Psoas muscle (tissue), 8 donors: ENCODE measurements around the gene ZNF341. TPM values are rescaled to one million over a fixed set of nuclear protein-coding genes. Genes with fewer than 3 reads are reported as not detected.

ENCODE experiments used
- ATAC-seq, 4 donors: fragments of 200-7000 bp; cut with Tn5 transposase; one replicate each; pipeline ENCODE4 v1.9.1; 2020; ENCODE audit warnings: moderate library complexity in 3 of 4, mild to moderate bottlenecking in 2 of 4
- DNase-seq, 2 donors: peaks; one replicate each; pipeline ENCODE4 v3.0.0-alpha.2; 2020
- H3K27ac ChIP-seq: fragments of 200-600 bp; one replicate; pipeline ENCODE4 v1.8.0; 2022
- H3K27me3 ChIP-seq, 3 donors: fragments of 200-600 bp in 1 of 3; one replicate each; pipeline versions ENCODE4 v1.6.1 to v1.8.0; 2013 to 2022; ENCODE audit warnings: low read length in 2 of 3, mild to moderate bottlenecking in 2 of 3, moderate library complexity in 1 of 3; ENCODE audit not compliant: insufficient read depth in 3 of 3
- H3K36me3 ChIP-seq, 2 donors: fragments of 200-600 bp in 1 of 2; one replicate each; pipeline versions ENCODE4 v1.6.1 to v1.8.0; 2013 to 2022; ENCODE audit warnings: low read depth in 1 of 2, mild to moderate bottlenecking in 1 of 2, moderate library complexity in 1 of 2; ENCODE audit not compliant: insufficient read depth in 1 of 2
- H3K4me1 ChIP-seq: fragments of 200-600 bp; one replicate; pipeline ENCODE4 v1.8.0; 2022
- H3K4me3 ChIP-seq: fragments of 200-600 bp; one replicate; pipeline ENCODE4 v1.8.0; 2022; ENCODE audit warnings: mild to moderate bottlenecking
- H3K9me3 ChIP-seq: fragments of 200-600 bp; one replicate; pipeline ENCODE4 v1.8.0; 2022
- WGBS, 3 donors: extraction: QIAGEN DNeasy Blood & Tissue Kit; methylation state at CpG; one replicate each; pipeline versions ENCODE4 v1.1.6 to v1.1.7; 2013; 5-methylcytosine and 5-hydroxymethylcytosine counted together
- intact Hi-C, 2 donors: fragments of 100-400 bp; cut with DNase I; formaldehyde crosslinking; loops; one replicate each; pipeline versions ENCODE4 v1.11.0 to v1.14.2; 2022
- polyA plus RNA-seq, 3 donors: library from polyadenylated mRNA; stranded (reverse); fragments of 200-250 nt; gene quantifications; one replicate each; pipeline ENCODE4 v1.2.3, GENCODE V29; 2013
- total RNA-seq, 4 donors: library from RNA; stranded (reverse); fragmentation: NEBNext Ultra II Directional in 2 of 4; extraction: Animal tissue kit (Norgen Biotek cat#: 25700) in 2 of 4; gene quantifications; one replicate each; pipeline versions ENCODE4 v1.2.1 to v1.2.4, GENCODE V29; 2021 to 2023
- TF ChIP-seq, protein P1 (sequence below): fragments of 200-600 bp; IDR thresholded peaks from one replicate; pipeline ENCODE4 v1.8.0; 2022; ENCODE audit warnings: antibody characterized with exemption
- donor health status: healthy with polysubstance abuse.
- donor health status: DM: no; HTN: no; CAD: no; lungs with moderate emphysema.
- donor health status: Bipolar disorder and iron deficiency.
- donor health status: healthy.
- donor health status: DM: yes; HTN: yes; CAD: no.
- donor health status: DM: no; HTN: no; CAD: no.
- donor health status: DM: no; HTN: no; CAD: no.
- donor health status: DM: yes; HTN: yes; CAD: no.

ZNF341 gene
- total and polyA plus RNA-seq, 7 donors: 1.3 to 3.0 (median 1.5) TPM

GRCh38 chr20:33767777-33768138 is 36.0 kb downstream of the ZNF341 start:
- Histone ChIP-seq H3K27ac (no peak overlapping the region), H3K4me1 (no peaks in the 10 kb centered on the region), H3K27me3 (no peaks in the 10 kb centered on the region), H3K9me3 (no peaks in the 10 kb centered on the region), H3K4me3 (no peak overlapping the region), H3K36me3 (peaks cover 0 to 50% of the 10 kb centered on the region in 2 donors)
- TF ChIP-seq, protein P1, sequence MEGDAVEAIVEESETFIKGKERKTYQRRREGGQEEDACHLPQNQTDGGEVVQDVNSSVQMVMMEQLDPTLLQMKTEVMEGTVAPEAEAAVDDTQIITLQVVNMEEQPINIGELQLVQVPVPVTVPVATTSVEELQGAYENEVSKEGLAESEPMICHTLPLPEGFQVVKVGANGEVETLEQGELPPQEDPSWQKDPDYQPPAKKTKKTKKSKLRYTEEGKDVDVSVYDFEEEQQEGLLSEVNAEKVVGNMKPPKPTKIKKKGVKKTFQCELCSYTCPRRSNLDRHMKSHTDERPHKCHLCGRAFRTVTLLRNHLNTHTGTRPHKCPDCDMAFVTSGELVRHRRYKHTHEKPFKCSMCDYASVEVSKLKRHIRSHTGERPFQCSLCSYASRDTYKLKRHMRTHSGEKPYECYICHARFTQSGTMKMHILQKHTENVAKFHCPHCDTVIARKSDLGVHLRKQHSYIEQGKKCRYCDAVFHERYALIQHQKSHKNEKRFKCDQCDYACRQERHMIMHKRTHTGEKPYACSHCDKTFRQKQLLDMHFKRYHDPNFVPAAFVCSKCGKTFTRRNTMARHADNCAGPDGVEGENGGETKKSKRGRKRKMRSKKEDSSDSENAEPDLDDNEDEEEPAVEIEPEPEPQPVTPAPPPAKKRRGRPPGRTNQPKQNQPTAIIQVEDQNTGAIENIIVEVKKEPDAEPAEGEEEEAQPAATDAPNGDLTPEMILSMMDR: no peak
- 92 to 97% (median 96%) methylated on average over 2 of the region's 2 CpGs for WGBS, 3 donors
- DNase-seq: no peak
- intact Hi-C loops: no loop called here
- no peak for ATAC-seq

DNA sequence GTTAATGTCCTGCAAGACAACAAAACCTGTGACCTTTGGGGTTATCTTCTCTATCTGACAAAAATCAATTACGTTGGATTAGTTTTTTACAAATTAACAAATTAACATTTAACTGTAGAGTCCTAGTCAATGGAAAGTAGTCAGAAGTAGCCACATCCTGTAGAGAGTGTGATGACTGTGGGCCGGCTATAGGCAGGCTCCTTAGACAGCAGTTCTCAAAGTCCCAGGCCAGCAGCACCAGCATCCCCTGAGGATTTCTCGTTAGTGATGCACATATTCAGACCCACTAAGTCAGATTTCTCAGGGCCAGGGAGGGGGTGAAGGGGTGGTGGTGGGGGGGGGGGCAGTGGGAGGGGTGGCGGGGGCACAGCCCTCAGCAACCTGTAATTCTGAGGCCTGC is 37.2 kb downstream of the ZNF341 start:
- ATAC-seq (no peak), DNase-seq (no peak)
- no peaks in the 10 kb centered on the region for H3K9me3 ChIP-seq
- intact Hi-C loops: no loop called here
- H3K36me3 ChIP-seq: peaks cover 0 to 49% of the 10 kb centered on the region in 2 donors
- WGBS, 3 donors: 86 to 93% (median 88%) methylated on average over 4 of the region's 4 CpGs
- H3K4me3 ChIP-seq: no peak overlapping the region
- TF ChIP-seq, protein P1: no peak
- H3K27me3 ChIP-seq: no peaks in the 10 kb centered on the region
- H3K27ac ChIP-seq: no peak overlapping the region
- H3K4me1 ChIP-seq: no peaks in the 10 kb centered on the region

DNA sequence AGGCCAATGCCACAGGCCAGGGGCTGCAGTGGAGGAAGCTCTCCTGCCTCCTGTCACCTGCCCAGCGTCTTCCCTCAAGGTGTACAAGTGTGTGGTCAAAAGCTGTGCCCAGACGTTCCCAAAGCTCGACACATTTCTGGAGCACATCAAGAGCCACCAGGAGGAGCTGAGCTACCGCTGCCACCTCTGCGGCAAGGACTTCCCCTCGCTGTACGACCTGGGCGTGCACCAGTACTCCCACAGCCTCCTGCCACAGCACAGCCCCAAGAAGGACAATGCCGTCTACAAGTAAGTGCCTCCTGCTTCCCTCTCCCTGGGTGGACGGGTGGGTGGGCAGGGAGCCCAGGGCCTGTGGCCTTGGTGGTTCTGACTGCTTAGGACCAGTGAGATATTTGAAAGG is 38.2 kb downstream of the ZNF341 start:
- H3K27ac ChIP-seq: no peak overlapping the region
- H3K4me1 ChIP-seq: no peaks in the 10 kb centered on the region
- WGBS, 3 donors: 75 to 84% (median 80%) methylated on average over 10 of the region's 10 CpGs
- no peaks in the 10 kb centered on the region for H3K27me3 ChIP-seq
- TF ChIP-seq, protein P1: no peak
- H3K9me3 ChIP-seq: no peaks in the 10 kb centered on the region
- intact Hi-C loops: no loop called here
- no peak for ATAC-seq
- DNase-seq: no peak
- peaks cover 0 to 54% of the 10 kb centered on the region in 2 donors for H3K36me3 ChIP-seq
- no peak overlapping the region for H3K4me3 ChIP-seq

GRCh38 chr20:33771938-33772337 is 40.1 kb downstream of the ZNF341 start:
- TF ChIP-seq, protein P1: no peak
- H3K4me1 ChIP-seq: no peaks in the 10 kb centered on the region

DNA sequence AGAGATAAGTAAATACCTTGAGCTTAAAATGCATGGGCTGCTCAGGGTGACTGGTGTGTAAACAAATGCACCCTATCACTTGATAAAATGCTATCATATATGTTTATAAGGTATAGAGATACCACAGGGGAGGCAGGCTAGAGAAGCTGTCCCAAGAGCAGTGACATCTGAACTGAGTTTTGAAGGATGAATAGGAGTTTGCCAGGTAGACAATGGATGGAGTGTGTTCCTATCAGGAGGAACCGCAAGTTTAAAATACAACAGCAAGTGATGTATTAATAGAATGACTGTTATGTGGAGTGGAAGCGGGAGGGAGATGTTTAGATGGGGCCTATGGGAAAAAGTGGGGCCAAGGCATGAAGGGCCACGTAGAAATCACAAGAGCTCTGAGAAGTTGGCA is 40.6 kb downstream of the ZNF341 start:
- 90 to 95% (median 92%) methylated on average over 3 of the region's 3 CpGs for WGBS, 3 donors
- Histone ChIP-seq H3K4me1 (no peaks in the 10 kb centered on the region), H3K9me3 (no peaks in the 10 kb centered on the region), H3K27ac (no peak overlapping the region), H3K4me3 (no peak overlapping the region), H3K36me3 (peaks cover 0 to 45% of the 10 kb centered on the region in 2 donors), H3K27me3 (no peaks in the 10 kb centered on the region)
- ATAC-seq (no peak), DNase-seq (no peak)
- TF ChIP-seq, protein P1: no peak
- intact Hi-C loops: no loop called here

More at GRCh38 chr20:33771938-33772337, 40.1 kb downstream of the ZNF341 start:
- Histone ChIP-seq H3K36me3 (peaks cover 0 to 50% of the 10 kb centered on the region in 2 donors), H3K9me3 (no peaks in the 10 kb centered on the region), H3K27ac (no peak overlapping the region), H3K27me3 (no peaks in the 10 kb centered on the region), H3K4me3 (no peak overlapping the region)
- DNase-seq: no peak
- 91 to 94% (median 93%) methylated on average over 5 of the region's 5 CpGs for WGBS, 3 donors
- ATAC-seq: no peak
- intact Hi-C loops: no loop called here
